Inferior parietal cortex (tissue), 1 donor: ENCODE results near the gene OR14I1.
"Not testable (repeated sequence)": the region's sequence is repeated elsewhere in the genome, so short reads cannot be mapped to it uniquely, and the experiment has no call there.

Experiments used
- DNase-seq: peaks from one replicate; pipeline ENCODE4 v3.0.0-alpha.2; 2016; ENCODE audit errors: extremely low spot score

Gene OR14I1

GRCh38 chr1:248688527-248689298 is 13.9 kb downstream of the OR14I1 start:
- DNase-seq = no peak

- DNase-seq = no peak
Observed at GRCh38 chr1:248686815-248687214, 15.8 kb downstream of the OR14I1 start.

- no peak for DNase-seq
Observed at GRCh38 chr1:248681651-248682050, 20.9 kb downstream of the OR14I1 start.

GRCh38 chr1:248670003-248670402 is 32.6 kb downstream of the OR14I1 start:
- DNase-seq = no peak

GRCh38 chr1:248663453-248664328 is 38.9 kb downstream of the OR14I1 start:
- DNase-seq = not testable (repeated sequence)

GRCh38 chr1:248656797-248657196 is 45.8 kb downstream of the OR14I1 start:
- DNase-seq = not testable (repeated sequence)

- DNase-seq = not testable (repeated sequence)
Observed at GRCh38 chr1:248655354-248655753, 47.2 kb downstream of the OR14I1 start, which contains the start of gene OR2T27. Gene OR2T27, minus strand, starts transcription at chr1:248655528. Its CDS starts 4,644 bp downstream, at chr1:248650884.
